ENCODE data around the gene RHBDF1. TPM values are rescaled to one million over a fixed set of nuclear protein-coding genes. Genes with fewer than 3 reads are reported as not detected.

The RHBDF1 gene
- total and polyA plus RNA-seq, 10 of the 15 experiments (the other 5 are each of a cell fraction or from before 2014, with no cell fraction given) = 0.04 to 0.85 (median 0.36) TPM; not detected in 3

GRCh38 chr16:38941-39892 lies 33.2 kb downstream of the RHBDF1 start (continued):
- TF ChIP-seq POU2F2 (IDR thresholded peaks at IDR 0.05; ENCODE audit: borderline replicate concordance, low read depth, low read length) (no peak), WRNIP1 (IDR thresholded peaks at IDR 0.05; ENCODE audit: borderline replicate concordance, low read depth, low read length) (no peak), HDGF (IDR thresholded peaks at IDR 0.05) (peak; percentile 65; the same call in 1 of the 2 replicates), FOS (IDR thresholded peaks at IDR 0.05; ENCODE audit: borderline replicate concordance, extremely low read depth, insufficient read length) (no peak), ZNF24 (IDR thresholded peaks at IDR 0.05) (no peak), CREM (IDR thresholded peaks at IDR 0.05; ENCODE audit: low read depth) (no peak; the same call in 1 of the 2 replicates), CUX1 (IDR thresholded peaks at IDR 0.05; ENCODE audit: insufficient replicate concordance, low read depth, low read length) (no peak), YBX1 (IDR thresholded peaks at IDR 0.05) (no peak), ZBTB33 (IDR thresholded peaks at IDR 0.05) (no peak), MAX (IDR thresholded peaks at IDR 0.05; ENCODE audit: low read depth, low read length) (peak; percentile 71; the same call in 1 of the 2 replicates), KAT2A (conservative IDR thresholded peaks at IDR 0.05; ENCODE audit: control insufficient read depth, low read depth, low read length) (no peak), PAX5 (IDR thresholded peaks at IDR 0.05; ENCODE audit: borderline replicate concordance, low read depth, low read length) (peak; percentile 71; the same call in 1 of the 2 replicates), ATF2 (IDR thresholded peaks at IDR 0.05; ENCODE audit: low read length) (no peak), IRF5 (IDR thresholded peaks at IDR 0.05; ENCODE audit: borderline replicate concordance) (no peak), BMI1 (IDR thresholded peaks at IDR 0.05; ENCODE audit: borderline replicate concordance) (no peak), ZSCAN29 (IDR thresholded peaks at IDR 0.05) (no peak), USF1 (IDR thresholded peaks at IDR 0.05; ENCODE audit: borderline replicate concordance, extremely low read length, insufficient read depth, low read depth, low read length) (peak; percentile 20), NFIC (IDR thresholded peaks at IDR 0.05; ENCODE audit: low read depth, low read length) (no peak)
